ENCODE data around the gene USE1. TPM values are rescaled to one million over a fixed set of nuclear protein-coding genes. Genes with fewer than 3 reads are reported as not detected.

The USE1 gene
- total and polyA plus RNA-seq, 9 of the 15 experiments (the other 6 are each of a cell fraction or from before 2014, with no cell fraction given): 17.3 to 52.4 (median 34.0) TPM

- TF ChIP-seq ZNF655 (CRISPR knock-in tag; IDR thresholded peaks at IDR 0.05) (no peak), SNAPC5 (CRISPR knock-in tag; IDR thresholded peaks at IDR 0.05) (no peak), ZBTB49 (CRISPR knock-in tag; IDR thresholded peaks at IDR 0.05; ENCODE audit: borderline replicate concordance) (no peak), MXI1 (IDR thresholded peaks at IDR 0.05; ENCODE audit: low read depth, low read length) (peak; percentile 23; the same call in 1 of the 2 replicates), CREB3L1 (IDR thresholded peaks at IDR 0.05; ENCODE audit: borderline replicate concordance, low read depth) (peak; percentile 99), ARID1B (IDR thresholded peaks at IDR 0.05) (0 out of 2 replicates have a peak, but pooled peaks have one; percentile 50), SMARCA4 (IDR thresholded peaks at IDR 0.05) (no peak), MGA (IDR thresholded peaks at IDR 0.05) (no peak), HNRNPLL (IDR thresholded peaks at IDR 0.05; ENCODE audit: low read depth, low read length, poor library complexity, severe bottlenecking) (no peak)
Observed at GRCh38 chr19:17215127-17215971, at the start of gene USE1 (continued).

All from K562 (cell line).